DMS153 (cell line): Measurements from ENCODE around the gene CLMN.

Experiments
- DNase-seq: peaks from one replicate; lab custom pipeline; 2025; lab: John Stamatoyannopoulos, UW

CLMN gene

DNA sequence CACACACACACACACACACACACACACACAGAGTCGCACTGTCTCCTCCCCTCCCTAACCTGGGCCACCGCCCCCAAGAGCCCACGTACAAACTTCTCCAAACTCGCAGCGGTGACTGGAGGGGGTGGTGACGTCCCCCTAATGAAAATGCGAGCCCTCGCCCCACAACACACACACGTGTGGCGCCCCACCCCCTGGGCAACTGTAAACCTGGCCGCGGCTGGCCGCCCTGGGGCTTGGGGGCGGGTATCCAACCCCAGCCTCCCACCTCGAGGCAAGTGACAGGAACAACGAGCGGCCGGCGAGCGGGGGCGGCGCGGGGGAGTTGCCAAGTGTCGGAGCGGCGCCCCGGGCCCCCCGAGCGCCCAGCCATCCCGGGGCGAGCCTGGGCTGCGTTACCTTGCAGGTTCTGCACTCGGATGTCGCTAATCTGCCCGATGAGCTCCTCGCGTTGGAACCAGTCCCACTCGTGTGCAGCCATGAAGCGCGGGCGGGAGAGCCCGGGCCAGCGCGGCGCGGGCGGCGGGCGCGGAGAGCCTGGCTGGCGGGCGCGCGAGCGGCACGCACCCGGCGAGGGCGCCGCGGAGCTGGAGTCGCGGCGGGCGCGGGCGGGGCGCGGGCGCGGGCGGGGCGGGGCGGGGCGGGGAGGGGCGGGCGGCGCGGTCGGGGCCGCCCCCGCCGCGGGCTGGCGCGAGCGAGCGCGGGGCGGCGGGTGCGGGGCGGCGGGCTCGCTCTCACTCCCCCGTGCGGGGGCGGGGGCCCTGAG, at the start of gene CLMN:
CLMN (minus strand) TSS at position 597 of the 766 bp plus-strand sequence; CDS start at position 481, 116 bp downstream.
- DNase-seq: no peak

DNA sequence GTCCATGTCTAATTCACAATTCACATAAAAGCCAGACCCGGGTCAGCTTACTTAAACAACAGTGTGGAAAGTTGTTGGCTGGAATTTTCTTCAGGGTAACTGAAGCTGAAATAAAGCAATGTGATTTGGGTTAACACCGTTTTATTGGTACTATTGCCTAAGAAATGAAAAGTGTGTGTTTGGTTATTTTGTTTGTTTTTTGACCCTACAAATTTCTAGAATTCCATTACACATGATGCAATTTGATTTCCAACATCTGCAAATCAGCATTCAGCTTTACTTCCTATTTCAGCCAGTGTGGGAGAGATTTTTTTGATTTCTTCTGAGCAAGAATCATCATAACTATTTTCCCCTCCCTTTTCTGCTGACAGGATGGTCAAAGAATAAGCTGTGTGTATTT, 45.7 kb upstream of the CLMN start:
- no peak for DNase-seq

GRCh38 chr14:95364481-95365209, 44.9 kb upstream of the CLMN start:
- no peak for DNase-seq

DNA sequence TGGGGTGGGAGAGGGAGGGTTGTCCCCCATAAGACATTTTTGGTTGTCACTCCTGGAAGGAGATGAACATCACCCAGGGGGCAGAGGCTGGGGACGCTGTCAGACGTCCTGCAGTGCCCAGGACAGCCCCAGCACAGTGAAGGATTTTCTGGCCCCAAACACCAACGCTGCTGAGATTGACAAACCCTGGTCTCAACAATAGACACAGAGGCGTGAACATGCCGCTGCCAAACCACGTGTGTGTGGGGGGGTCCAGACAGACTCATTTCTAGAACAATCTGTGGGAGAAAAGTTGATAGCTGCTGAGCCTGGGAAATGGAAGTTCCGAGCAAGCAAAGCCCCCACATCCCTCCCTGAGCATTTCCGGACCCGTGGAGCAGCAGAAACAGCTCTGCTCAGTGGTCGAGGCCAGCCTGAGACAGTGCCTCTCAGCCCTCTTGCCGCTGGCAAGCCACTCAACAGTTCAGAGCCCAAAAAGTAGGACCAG, 43.8 kb upstream of the CLMN start:
- no peak for DNase-seq

- no peak for DNase-seq
These were observed 42.4 kb upstream of the CLMN start for GRCh38 chr14:95362138-95362494.

- no peak for DNase-seq
These were observed 41.8 kb upstream of the CLMN start for GRCh38 chr14:95361373-95362137.

- DNase-seq: no peak
These were observed 41.1 kb upstream of the CLMN start for GRCh38 chr14:95360828-95361227.

- DNase-seq: no peak
These were observed 40.5 kb upstream of the CLMN start for GRCh38 chr14:95359994-95360826.

DNA sequence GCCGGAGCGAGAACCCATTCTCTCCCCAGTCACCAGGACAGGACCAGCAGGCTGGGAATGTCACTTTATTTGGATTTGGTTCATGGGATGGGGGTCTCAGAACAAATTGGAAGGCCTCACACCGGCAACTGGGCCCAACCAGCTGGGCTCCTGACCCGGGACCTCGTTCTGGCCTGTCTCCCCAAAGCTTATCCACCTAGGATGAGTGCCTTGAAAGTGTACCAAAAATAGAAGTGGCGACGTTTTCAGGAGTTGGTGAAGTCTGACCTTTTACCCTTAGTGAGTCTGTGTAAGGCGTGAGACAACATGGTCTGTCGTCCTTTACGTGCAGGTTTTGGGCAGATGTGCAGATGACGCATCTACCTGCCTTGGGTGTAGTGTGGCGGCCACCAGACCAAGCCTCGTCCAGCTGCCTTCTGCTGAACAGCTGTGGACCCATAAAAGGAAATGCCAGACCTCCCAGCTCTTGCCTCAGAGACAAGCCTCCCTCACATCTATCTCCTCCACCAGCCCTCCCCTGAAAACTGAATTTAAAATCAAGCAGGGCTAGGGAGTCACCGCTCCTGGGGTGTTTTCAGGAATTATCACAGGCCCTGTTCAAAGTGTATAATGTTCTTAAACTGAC, 36.6 kb upstream of the CLMN start:
- no peak for DNase-seq

GRCh38 chr14:95355422-95355821, 35.7 kb upstream of the CLMN start:
- DNase-seq: no peak

DNA sequence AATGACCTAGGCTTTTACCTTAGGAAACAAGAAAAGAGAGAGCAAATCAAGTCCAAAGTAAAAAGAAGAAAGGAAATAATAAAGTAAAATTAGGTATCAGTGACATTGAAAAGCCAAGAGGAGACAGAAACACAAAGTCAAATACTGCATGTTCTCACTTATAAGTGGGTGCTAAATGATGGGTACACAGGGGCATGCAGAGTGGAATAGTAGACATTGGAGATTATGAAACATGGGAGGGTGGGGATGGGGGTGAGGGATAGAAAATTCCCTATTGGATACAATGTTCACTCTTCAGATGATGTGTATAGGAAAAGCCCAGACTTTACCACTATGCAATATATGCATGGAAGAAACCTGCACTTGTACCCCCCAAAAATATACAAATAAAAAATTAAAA, 35.1 kb upstream of the CLMN start:
- no peak for DNase-seq

GRCh38 chr14:95353664-95354063, 34.0 kb upstream of the CLMN start:
- no peak for DNase-seq

GRCh38 chr14:95353007-95353406, 33.3 kb upstream of the CLMN start:
- no peak for DNase-seq

DNA sequence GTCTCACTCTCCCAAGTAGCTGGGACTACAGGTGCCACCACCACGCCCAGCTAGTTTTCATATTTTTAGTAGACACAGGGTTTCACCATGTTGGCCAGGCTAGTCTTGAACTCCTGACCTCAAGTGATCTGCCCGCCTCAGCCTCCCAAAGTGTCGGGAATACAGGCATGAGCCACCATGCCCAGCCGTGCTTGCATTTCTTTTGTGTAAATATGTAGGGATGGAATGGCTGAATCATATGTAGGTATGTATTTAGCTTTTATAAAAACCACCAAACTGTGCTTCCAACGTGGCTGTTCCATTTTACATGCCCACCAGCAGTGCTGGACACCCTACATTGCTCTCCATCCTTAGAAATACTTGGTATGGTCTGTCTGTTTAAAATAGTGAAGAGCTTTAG, 32.8 kb upstream of the CLMN start:
- no peak for DNase-seq

DNA sequence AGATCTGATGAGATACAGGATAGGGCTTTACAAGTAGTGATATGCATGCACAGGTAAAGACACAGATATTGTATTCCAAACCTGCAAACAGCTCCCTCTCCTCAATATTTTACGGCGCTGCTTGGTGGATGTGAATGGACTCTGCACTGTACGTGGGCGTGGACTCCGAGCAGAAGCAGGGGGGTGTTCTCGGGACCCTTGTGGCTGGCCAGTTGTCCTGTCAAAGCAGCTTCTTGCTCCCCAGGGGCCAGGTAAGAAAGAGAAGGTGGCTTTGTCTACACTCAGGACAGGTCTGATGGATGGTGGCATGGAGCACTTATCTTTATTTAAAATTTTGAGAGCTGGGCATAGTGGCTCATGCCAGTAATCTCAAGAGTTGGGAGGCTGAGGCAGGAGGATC, 29.5 kb upstream of the CLMN start:
- no peak for DNase-seq

DNA sequence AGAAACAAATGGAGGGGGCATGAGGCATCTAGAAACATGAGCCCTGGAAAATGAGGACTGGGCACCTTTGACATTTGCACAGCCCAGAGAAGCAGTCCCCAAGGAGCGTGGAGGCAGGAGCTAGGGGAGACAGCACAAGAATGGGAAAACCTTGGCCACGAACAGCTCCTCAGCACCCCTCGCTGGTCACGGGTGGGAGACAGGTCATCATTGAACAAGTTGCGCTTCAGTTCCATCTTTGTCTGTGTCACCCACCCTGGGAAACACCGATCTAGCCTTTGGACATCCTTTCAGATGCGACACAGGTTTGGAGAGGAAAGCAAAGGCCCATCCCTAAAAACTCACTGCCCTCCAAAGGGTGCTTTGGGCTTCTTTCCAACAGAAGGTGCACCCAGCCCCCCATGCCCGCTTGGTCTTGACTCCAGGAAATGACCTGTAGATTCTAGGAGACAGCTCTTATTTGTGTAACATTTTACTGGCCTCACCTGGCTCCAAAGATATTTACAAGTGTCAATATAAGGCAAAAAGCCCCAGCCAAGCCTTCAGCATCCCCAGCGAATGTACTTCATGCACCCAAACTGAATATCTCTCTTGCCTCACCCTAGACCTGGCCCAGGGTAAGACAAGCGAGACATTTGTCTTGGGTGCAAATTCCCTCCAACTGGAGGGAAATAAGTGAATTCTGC, 28.8 kb upstream of the CLMN start:
- DNase-seq: no peak

DNA sequence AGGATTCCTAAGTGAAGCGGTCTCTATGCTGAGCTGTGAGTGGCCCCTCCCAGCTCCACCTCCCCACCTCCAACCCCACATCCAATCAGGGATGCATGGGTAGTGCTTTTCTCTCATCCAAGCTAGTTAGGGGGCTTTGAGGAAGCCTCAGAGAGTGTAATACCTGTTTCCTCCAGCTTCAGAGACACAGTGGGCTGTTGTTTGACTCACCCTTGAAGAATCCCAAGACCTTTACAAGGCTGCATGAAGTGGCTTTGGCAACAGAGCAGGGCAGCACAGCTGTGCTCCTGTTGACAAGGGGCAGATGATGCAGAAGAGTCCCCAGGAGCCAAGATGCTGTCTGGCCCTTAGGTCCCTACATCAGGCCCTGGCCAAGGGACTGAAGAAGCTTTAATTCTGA, 27.1 kb upstream of the CLMN start:
- DNase-seq: no peak

GRCh38 chr14:95346266-95346665, 26.6 kb upstream of the CLMN start:
- no peak for DNase-seq

DNA sequence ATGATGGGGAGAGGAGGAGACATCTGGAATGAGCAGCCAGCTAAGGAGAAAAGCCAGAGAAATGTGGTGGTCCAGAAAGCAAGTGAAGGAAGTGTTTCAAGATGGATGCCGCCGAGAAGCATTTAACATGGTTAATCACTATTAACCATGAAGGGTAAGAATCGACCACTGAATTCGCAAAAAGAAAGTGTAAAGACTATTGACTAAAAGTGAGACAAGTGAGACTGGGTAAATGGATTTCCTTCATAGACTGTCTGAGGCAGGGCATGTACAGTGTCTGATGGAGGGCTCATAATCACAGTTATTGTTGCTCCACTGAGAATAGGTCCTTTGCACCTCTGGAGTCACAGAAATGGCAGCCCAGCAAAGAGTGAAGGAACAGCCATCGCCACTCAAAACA, 25.3 kb upstream of the CLMN start:
- no peak for DNase-seq

GRCh38 chr14:95344536-95344935, 24.8 kb upstream of the CLMN start:
- no peak for DNase-seq

- DNase-seq: no peak
These were observed 21.9 kb upstream of the CLMN start for GRCh38 chr14:95341564-95341963.
